ENCODE data around the gene SRD5A3. TPM values are rescaled to one million over a fixed set of nuclear protein-coding genes. Genes with fewer than 3 reads are reported as not detected.
"Not testable (repeated sequence)": the region's sequence is repeated elsewhere in the genome, so short reads cannot be mapped to it uniquely, and the experiment has no call there.

The SRD5A3 gene
- total RNA-seq, 2 experiments from 2014 or later, result 32.5 to 39.7 TPM

- H3K27ac Mint-ChIP-seq, result no peak overlapping the region
- DNase-seq, result no peak
- no peaks in the 10 kb centered on the region for H3K27me3 Mint-ChIP-seq
- peaks cover 33% of the 10 kb centered on the region for H3K36me3 Mint-ChIP-seq
- peaks cover 15% of the 10 kb centered on the region for H3K4me1 Mint-ChIP-seq
- no peak overlapping the region for H3K4me3 Mint-ChIP-seq
- H3K9me3 Mint-ChIP-seq, result peaks cover 1% of the 10 kb centered on the region
These were observed 11.0 kb downstream of the SRD5A3 start for GRCh38 chr4:55356991-55357461.

GRCh38 chr4:55358246-55358645 is 12.2 kb downstream of the SRD5A3 start:
- peaks cover 12% of the 10 kb centered on the region for H3K4me1 Mint-ChIP-seq
- H3K4me3 Mint-ChIP-seq, result no peak overlapping the region
- H3K27ac Mint-ChIP-seq, result no peak overlapping the region
- H3K36me3 Mint-ChIP-seq, result peaks cover 23% of the 10 kb centered on the region
- H3K9me3 Mint-ChIP-seq, result peaks cover 1% of the 10 kb centered on the region
- no peaks in the 10 kb centered on the region for H3K27me3 Mint-ChIP-seq
- no peak for DNase-seq

DNA sequence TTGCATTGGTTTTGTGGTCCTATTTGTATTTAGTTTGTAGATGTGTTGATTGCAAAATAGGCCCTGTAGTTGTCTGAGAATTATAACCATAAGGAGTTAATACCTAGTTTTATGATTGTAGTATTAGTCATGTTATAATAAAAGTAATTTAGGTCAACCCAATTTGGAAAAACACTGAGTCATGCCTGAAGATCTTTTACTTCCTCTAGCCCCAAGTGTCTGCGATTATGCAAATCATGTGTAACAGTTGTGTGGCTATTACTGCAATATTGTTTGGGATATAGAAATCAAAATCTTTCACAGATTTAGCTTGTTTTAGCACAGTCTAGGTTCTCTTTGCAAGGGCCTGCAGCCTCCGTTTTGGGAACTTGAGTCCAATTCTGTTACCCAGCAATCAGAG is 12.6 kb downstream of the SRD5A3 start:
- Mint-ChIP-seq H3K27me3 (no peaks in the 10 kb centered on the region), H3K4me3 (no peak overlapping the region)

DNA sequence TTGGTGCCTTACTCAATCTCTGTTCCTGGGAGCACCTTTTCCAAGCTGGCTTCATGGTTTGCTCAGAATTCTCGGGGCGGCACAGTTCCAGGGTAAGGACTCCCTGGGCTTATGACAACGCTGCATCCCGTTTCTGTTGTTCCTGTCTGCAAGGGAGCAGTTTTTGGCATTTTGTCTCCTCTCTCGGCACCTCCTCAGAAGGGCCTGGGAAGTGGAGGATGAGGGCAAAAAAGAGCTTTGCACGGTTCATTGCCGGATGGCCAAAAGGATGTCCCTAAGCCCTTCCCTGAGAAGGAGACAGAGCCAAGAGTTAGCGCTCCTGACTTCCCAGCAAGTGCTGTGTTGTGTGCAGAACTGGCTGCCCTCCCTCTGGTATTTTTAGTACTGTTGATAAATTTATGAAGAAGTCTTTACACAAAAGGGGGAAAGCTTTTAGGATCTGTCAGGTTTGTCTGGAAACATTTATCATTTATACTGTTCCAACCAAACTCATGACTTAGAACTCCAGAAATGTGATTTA is 13.4 kb downstream of the SRD5A3 start:
- no peak overlapping the region for H3K27ac Mint-ChIP-seq
- H3K27me3 Mint-ChIP-seq, result no peaks in the 10 kb centered on the region

More for the DNA sequence above, 12.6 kb downstream of the SRD5A3 start:
- Mint-ChIP-seq H3K4me1 (peaks cover 12% of the 10 kb centered on the region), H3K27ac (no peak overlapping the region), H3K9me3 (peaks cover 1% of the 10 kb centered on the region), H3K36me3 (peaks cover 19% of the 10 kb centered on the region)
- DNase-seq, result no peak

GRCh38 chr4:55362938-55363337 is 16.9 kb downstream of the SRD5A3 start:
- not testable (repeated sequence) for H3K4me3 Mint-ChIP-seq, H3K27ac Mint-ChIP-seq, H3K9me3 Mint-ChIP-seq, DNase-seq, H3K27me3 Mint-ChIP-seq
- Mint-ChIP-seq H3K4me1 (peaks cover 10% of the 10 kb centered on the region), H3K36me3 (peaks cover 25% of the 10 kb centered on the region)

More for the DNA sequence above, 13.4 kb downstream of the SRD5A3 start:
- peaks cover 21% of the 10 kb centered on the region for H3K36me3 Mint-ChIP-seq
- no peak overlapping the region for H3K4me3 Mint-ChIP-seq
- H3K4me1 Mint-ChIP-seq, result peaks cover 12% of the 10 kb centered on the region
- no peak for DNase-seq
- H3K9me3 Mint-ChIP-seq, result peaks cover under 1% of the 10 kb centered on the region

DNA sequence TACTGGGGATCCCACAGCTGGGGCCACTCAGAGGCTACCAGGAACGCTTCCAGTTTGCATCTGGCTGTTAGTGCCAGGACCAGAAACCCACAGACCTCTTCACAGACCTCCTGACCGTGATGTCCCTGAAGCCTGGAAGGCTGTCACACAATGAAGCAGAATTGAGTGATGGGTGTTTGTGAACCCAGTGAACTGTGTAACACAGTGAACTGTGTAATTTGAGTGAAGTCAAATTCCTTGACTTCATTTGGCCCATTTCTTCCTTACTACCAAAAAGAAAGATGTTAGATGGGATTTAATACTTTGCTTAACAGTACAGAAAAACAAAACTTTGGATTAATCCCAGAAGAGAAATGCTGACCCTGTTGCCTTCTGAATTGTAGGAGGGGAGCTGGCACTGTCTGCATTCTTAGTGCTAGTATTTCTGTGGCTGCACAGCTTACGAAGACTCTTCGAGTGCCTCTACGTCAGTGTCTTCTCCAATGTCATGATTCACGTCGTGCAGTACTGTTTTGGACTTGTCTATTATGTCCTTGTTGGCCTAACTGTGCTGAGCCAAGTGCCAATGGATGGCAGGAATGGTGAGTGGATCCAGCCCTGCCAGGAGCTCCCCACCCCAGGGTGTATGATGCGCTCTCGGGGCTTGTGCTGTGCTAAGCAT is 17.8 kb downstream of the SRD5A3 start:
- peaks cover 4% of the 10 kb centered on the region for H3K4me1 Mint-ChIP-seq

GRCh38 chr4:55364691-55365344 is 18.8 kb downstream of the SRD5A3 start:
- no peaks in the 10 kb centered on the region for H3K9me3 Mint-ChIP-seq
- peaks cover 27% of the 10 kb centered on the region for H3K36me3 Mint-ChIP-seq
- H3K27me3 Mint-ChIP-seq, result no peaks in the 10 kb centered on the region
- H3K27ac Mint-ChIP-seq, result no peak overlapping the region
- H3K4me1 Mint-ChIP-seq, result no peaks in the 10 kb centered on the region
- DNase-seq, result no peak
- no peak overlapping the region for H3K4me3 Mint-ChIP-seq

More for the DNA sequence above, 17.8 kb downstream of the SRD5A3 start:
- H3K4me3 Mint-ChIP-seq, result no peak overlapping the region
- H3K27me3 Mint-ChIP-seq, result no peaks in the 10 kb centered on the region
- H3K9me3 Mint-ChIP-seq, result no peaks in the 10 kb centered on the region
- peaks cover 25% of the 10 kb centered on the region for H3K36me3 Mint-ChIP-seq
- no peak overlapping the region for H3K27ac Mint-ChIP-seq
- DNase-seq, result no peak

DNA sequence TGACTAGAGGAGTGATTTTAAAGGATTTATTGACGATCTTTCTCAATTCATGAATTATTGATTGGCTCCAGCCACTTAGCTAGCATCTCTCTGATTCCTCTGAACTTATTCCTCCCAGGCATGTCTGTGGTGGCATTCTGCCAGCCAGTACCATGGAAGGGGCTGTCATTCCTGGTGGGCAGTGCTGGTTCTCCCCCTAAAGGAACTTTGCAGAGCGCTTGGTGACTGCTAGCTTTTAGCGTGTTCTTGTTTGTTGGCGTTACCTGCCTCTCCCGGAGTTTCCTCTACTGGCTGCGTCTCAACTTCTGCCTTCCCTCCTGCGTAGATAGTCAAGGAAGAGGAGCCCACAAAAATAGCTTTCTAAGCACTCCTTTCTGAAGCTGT is 19.3 kb downstream of the SRD5A3 start:
- Mint-ChIP-seq H3K27me3 (no peaks in the 10 kb centered on the region), H3K4me3 (no peak overlapping the region), H3K36me3 (peaks cover 30% of the 10 kb centered on the region), H3K27ac (no peak overlapping the region), H3K4me1 (no peaks in the 10 kb centered on the region), H3K9me3 (no peaks in the 10 kb centered on the region)
- no peak for DNase-seq

DNA sequence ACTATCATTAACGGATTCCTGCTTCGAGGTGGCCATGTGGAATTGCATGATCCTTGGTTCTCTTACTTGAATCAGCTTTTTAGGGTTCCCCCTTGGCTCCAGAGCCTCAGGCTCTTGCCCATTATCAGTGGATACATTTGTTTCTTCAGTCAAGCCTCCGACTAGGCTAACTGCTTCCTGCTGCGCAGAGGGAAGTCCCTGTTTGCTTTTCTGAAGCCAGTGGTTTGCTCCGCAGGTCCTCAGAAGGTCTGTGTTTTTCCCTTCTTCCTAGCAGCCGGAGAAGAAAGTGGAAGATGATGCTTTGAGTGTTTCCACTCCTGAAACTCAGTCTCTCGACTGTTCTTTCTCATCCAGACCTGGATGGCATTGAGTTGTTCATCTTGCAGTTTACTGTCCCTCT is 20.6 kb downstream of the SRD5A3 start:
- H3K4me1 Mint-ChIP-seq, result no peaks in the 10 kb centered on the region

GRCh38 chr4:55367084-55367722 is 21.2 kb downstream of the SRD5A3 start:
- Mint-ChIP-seq H3K27me3 (no peaks in the 10 kb centered on the region), H3K9me3 (no peaks in the 10 kb centered on the region), H3K27ac (no peak overlapping the region), H3K4me1 (no peaks in the 10 kb centered on the region), H3K36me3 (peaks cover 28% of the 10 kb centered on the region), H3K4me3 (no peak overlapping the region)
- no peak for DNase-seq

More for the DNA sequence above, 20.6 kb downstream of the SRD5A3 start:
- Mint-ChIP-seq H3K9me3 (no peaks in the 10 kb centered on the region), H3K27ac (no peak overlapping the region), H3K36me3 (peaks cover 30% of the 10 kb centered on the region), H3K27me3 (no peaks in the 10 kb centered on the region), H3K4me3 (no peak overlapping the region)
- no peak for DNase-seq

GRCh38 chr4:55369968-55370367 is 23.9 kb downstream of the SRD5A3 start:
- Mint-ChIP-seq H3K9me3 (no peaks in the 10 kb centered on the region), H3K36me3 (peaks cover 17% of the 10 kb centered on the region), H3K4me1 (no peaks in the 10 kb centered on the region), H3K27me3 (no peaks in the 10 kb centered on the region), H3K27ac (no peak overlapping the region), H3K4me3 (no peak overlapping the region)
- DNase-seq, result no peak

- Mint-ChIP-seq H3K27ac (no peak overlapping the region), H3K4me1 (peaks cover 2% of the 10 kb centered on the region), H3K9me3 (no peaks in the 10 kb centered on the region), H3K27me3 (no peaks in the 10 kb centered on the region), H3K4me3 (no peak overlapping the region), H3K36me3 (peaks cover 15% of the 10 kb centered on the region)
- no peak for DNase-seq
These were observed 26.2 kb downstream of the SRD5A3 start for GRCh38 chr4:55372259-55372658.

DNA sequence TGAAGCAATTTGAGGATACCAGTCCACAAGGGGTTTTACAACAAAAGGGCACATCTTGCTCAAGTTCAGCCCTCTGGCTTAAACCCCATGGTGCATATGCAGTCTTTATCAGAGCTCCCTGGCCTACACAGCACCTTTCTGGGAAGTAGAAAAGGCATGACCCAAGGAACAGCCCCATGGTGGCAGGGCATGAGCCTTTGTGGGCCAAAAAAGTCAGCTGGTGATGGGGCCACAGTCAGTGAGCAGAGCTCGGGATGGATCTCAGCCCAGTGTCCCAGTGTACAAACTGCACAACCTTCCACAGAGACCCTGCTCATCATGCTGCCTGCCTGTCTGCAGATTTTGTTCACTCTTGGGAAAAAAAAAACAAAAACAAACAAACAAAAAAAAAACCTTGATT is 27.4 kb downstream of the SRD5A3 start:
- Mint-ChIP-seq H3K27me3 (no peaks in the 10 kb centered on the region), H3K4me3 (no peak overlapping the region), H3K9me3 (no peaks in the 10 kb centered on the region), H3K36me3 (peaks cover 13% of the 10 kb centered on the region), H3K4me1 (peaks cover 2% of the 10 kb centered on the region), H3K27ac (no peak overlapping the region)
- DNase-seq, result no peak

DNA sequence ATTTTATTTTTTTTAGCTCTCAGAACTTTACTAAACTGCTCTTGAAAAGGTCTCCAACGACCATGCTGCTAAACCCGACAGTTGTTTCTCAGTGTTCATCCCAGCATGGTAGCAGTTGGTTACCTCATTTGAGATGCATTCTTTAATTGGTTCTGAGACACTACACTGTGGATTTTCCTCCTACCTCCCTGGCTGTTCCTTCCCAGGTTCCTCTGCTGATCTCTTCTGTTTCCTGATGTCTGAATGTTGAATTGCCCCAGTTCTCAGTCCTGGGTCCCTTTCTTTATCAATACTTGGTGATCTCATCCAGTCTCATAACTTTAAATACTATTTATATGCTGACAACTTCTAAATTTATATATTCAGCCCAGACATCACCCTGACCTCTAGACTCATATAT is 30.7 kb downstream of the SRD5A3 start:
- Mint-ChIP-seq H3K27ac (no peak overlapping the region), H3K36me3 (peaks cover 2% of the 10 kb centered on the region), H3K4me1 (peaks cover 2% of the 10 kb centered on the region), H3K27me3 (no peaks in the 10 kb centered on the region), H3K9me3 (no peaks in the 10 kb centered on the region), H3K4me3 (no peak overlapping the region)
- DNase-seq, result no peak

Measured in activated naive CD8-positive, alpha-beta T cell treated with anti-CD3 and anti-CD28 coated beads for 36 hours (primary cell).